Keratinocyte (primary cell): Measurements from ENCODE around the gene HCN4. TPM values are rescaled to one million over a fixed set of nuclear protein-coding genes. Genes with fewer than 3 reads are reported as not detected.

Source experiments
- DNase-seq: peaks from one replicate; pipeline ENCODE4 v3.0.0-alpha.2; 2011; ENCODE audit warnings: low read depth, missing footprints, low spot score
- FAIRE-seq: peaks from 2 replicates; lab custom pipeline; 2011; peaks lifted over from hg19 to GRCh38; lab: Jason Lieb, UNC
- H2AFZ ChIP-seq: 2 replicates; pipeline ENCODE4 v1.6.0; 2012; ENCODE audit warnings: low read length, control low read depth, inconsistent platforms; ENCODE audit not compliant: control insufficient read depth
- H3K27ac ChIP-seq: 2 replicates; pipeline ENCODE4 v1.5.1; 2011; ENCODE audit warnings: low read length; ENCODE audit not compliant: control insufficient read depth, insufficient read depth
- H3K27me3 ChIP-seq: 3 replicates; pipeline ENCODE4 v1.6.0; 2011; ENCODE audit warnings: low read length; ENCODE audit not compliant: control insufficient read depth, insufficient read depth; ENCODE audit errors: extremely low read depth
- H3K36me3 ChIP-seq, 2 experiments: 2 replicates in 1 of 2; 3 replicates in 1 of 2; pipeline ENCODE4 v1.5.1; 2011; ENCODE audit warnings: low read length in 2 of 2, mild to moderate bottlenecking in 1 of 2; ENCODE audit not compliant: control insufficient read depth in 2 of 2, insufficient read depth in 2 of 2; ENCODE audit errors: extremely low read depth in 1 of 2
- H3K4me1 ChIP-seq: 3 replicates; pipeline ENCODE4 v1.5.1; 2011; ENCODE audit warnings: low read length; ENCODE audit not compliant: control insufficient read depth, insufficient read depth; ENCODE audit errors: extremely low read depth
- H3K4me2 ChIP-seq: 3 replicates; pipeline ENCODE4 v1.6.0; 2011; ENCODE audit warnings: low read depth, low read length; ENCODE audit not compliant: control insufficient read depth, insufficient read depth; ENCODE audit errors: extremely low read depth
- H3K4me3 ChIP-seq, 3 experiments: fragments of 200-600 bp in 1 of 3; sonication (generic) in 1 of 3; 2 replicates in 2 of 3; 3 replicates in 1 of 3; pipeline ENCODE4 v1.5.1; 2011 to 2016; ENCODE audit warnings: low read length in 3 of 3, mild to moderate bottlenecking in 3 of 3, control low read depth in 2 of 3, inconsistent platforms in 1 of 3, low read depth in 1 of 3, mixed read lengths in 1 of 3, mixed run types in 1 of 3, moderate library complexity in 1 of 3; ENCODE audit not compliant: control insufficient read depth in 2 of 3, insufficient read depth in 2 of 3; ENCODE audit errors: extremely low read depth in 1 of 3
- H3K79me2 ChIP-seq: 2 replicates; pipeline ENCODE4 v1.6.0; 2012; ENCODE audit warnings: low read length; ENCODE audit not compliant: control insufficient read depth, insufficient read depth
- H3K9ac ChIP-seq: 3 replicates; pipeline ENCODE4 v1.6.0; 2011; ENCODE audit warnings: low read length; ENCODE audit not compliant: control insufficient read depth, insufficient read depth; ENCODE audit errors: extremely low read depth
- H3K9me1 ChIP-seq: 3 replicates; pipeline ENCODE4 v1.6.0; 2011; ENCODE audit warnings: low read length; ENCODE audit not compliant: control insufficient read depth, insufficient read depth; ENCODE audit errors: extremely low read depth
- H3K9me3 ChIP-seq: 2 replicates; pipeline ENCODE4 v1.5.1; 2012; ENCODE audit warnings: low read depth, low read length; ENCODE audit not compliant: control insufficient read depth
- H4K20me1 ChIP-seq: 3 replicates; pipeline ENCODE4 v1.6.0; 2011; ENCODE audit warnings: low read length; ENCODE audit not compliant: control insufficient read depth, insufficient read depth; ENCODE audit errors: extremely low read depth
- EZH2 ChIP-seq: IDR thresholded peaks from one replicate; pipeline ENCODE4 v1.6.1; 2012; ENCODE audit warnings: inconsistent platforms, mild to moderate bottlenecking, low read length, moderate library complexity
- dilution Hi-C: fragments of 300-500 bp; cut with MboI; formaldehyde crosslinking; loops from one replicate; pipeline ENCODE4 v1.7.0; 2020; ENCODE audit warnings: low sequenced_read_pairs; ENCODE audit not compliant: extremely low pct_ligation_motif_present
- polyA plus RNA-seq, 5 experiments: library from polyadenylated mRNA; depleted of rRNA in 3 of 5; stranded (reverse) in 3 of 5; stranded (forward) in 1 of 5; unstranded in 1 of 5; fragments of >200 nt; gene quantifications; 1 replicate in 1 of 5; 2 replicates in 3 of 5; 3 replicates in 1 of 5; pipeline versions ENCODE4 v1.2.1 to v1.2.3, GENCODE V29; 2011 to 2012; ENCODE audit warnings: missing spikeins in 2 of 5, low read depth in 1 of 5, low replicate concordance in 1 of 5
- TF ChIP-seq, protein P1 (sequence below), 3 experiments: IDR thresholded peaks in 1 of 3; conservative IDR thresholded peaks in 1 of 3; optimal IDR thresholded peaks in 1 of 3; 2 replicates in 2 of 3; 3 replicates in 1 of 3; pipeline versions ENCODE3 to v1.5.1; 2011; ENCODE audit warnings: low read length in 3 of 3, mild to moderate bottlenecking in 3 of 3, moderate library complexity in 2 of 3, control low read depth in 1 of 3, inconsistent platforms in 1 of 3; ENCODE audit not compliant: insufficient read depth in 2 of 3; ENCODE audit errors: extremely low read depth in 1 of 3

HCN4 gene
- polyA plus RNA-seq, 1 donor (not counting 4 experiments of a cell fraction or from before 2014, with no cell fraction given), result not detected

DNA sequence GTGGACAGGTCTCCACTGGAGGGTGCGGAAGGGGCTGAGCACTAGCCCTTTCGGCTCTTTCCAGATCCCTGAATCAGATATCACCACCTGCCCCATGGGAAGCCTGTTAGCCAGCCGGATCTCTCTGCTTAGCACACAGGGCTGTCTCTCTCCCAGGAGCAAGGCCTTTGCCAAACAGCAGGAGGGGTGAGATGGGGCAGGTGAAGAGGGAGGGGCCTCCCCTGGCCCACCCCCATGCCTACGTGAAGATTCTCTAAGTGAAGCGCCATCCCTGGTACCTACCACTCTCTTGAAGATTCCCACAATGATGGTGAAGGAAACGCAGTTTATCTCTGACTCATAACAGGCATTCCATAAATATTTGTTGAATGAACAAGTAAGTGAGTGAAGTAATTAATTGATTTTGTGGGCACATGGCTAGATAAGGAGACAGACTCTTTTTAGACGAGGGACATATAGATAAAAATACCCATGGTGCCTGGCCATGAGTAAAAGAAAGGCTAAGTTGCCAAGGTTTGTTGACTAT lies 19.6 kb upstream of the HCN4 start:
- Histone ChIP-seq H3K36me3 (no peaks in the 10 kb centered on the region), H3K27ac (no peak overlapping the region), H2AFZ (no peak overlapping the region), H3K4me2 (no peak overlapping the region), H3K9ac (no peak overlapping the region), H3K79me2 (no peaks in the 10 kb centered on the region), H3K9me1 (no peaks in the 10 kb centered on the region), H3K9me3 (no peaks in the 10 kb centered on the region), H3K27me3 (peaks cover 18% of the 10 kb centered on the region), H3K4me1 (peaks cover 4% of the 10 kb centered on the region), H3K4me3 (no peak overlapping the region), H4K20me1 (no peaks in the 10 kb centered on the region)
- peak; percentile 67 for FAIRE-seq
- dilution Hi-C loops, result no loop called here
- no peak for TF ChIP-seq EZH2
- TF ChIP-seq, protein P1, sequence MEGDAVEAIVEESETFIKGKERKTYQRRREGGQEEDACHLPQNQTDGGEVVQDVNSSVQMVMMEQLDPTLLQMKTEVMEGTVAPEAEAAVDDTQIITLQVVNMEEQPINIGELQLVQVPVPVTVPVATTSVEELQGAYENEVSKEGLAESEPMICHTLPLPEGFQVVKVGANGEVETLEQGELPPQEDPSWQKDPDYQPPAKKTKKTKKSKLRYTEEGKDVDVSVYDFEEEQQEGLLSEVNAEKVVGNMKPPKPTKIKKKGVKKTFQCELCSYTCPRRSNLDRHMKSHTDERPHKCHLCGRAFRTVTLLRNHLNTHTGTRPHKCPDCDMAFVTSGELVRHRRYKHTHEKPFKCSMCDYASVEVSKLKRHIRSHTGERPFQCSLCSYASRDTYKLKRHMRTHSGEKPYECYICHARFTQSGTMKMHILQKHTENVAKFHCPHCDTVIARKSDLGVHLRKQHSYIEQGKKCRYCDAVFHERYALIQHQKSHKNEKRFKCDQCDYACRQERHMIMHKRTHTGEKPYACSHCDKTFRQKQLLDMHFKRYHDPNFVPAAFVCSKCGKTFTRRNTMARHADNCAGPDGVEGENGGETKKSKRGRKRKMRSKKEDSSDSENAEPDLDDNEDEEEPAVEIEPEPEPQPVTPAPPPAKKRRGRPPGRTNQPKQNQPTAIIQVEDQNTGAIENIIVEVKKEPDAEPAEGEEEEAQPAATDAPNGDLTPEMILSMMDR (optimal IDR thresholded peaks at IDR 0.05 in 1 of 3, IDR thresholded peaks at IDR 0.05 in 1 of 3, conservative IDR thresholded peaks at IDR 0.05 in 1 of 3; ENCODE audit: extremely low read depth in 1 of 3, insufficient read depth in 2 of 3, low read length in 3 of 3), result no peak
- DNase-seq, result peak; percentile 28

DNA sequence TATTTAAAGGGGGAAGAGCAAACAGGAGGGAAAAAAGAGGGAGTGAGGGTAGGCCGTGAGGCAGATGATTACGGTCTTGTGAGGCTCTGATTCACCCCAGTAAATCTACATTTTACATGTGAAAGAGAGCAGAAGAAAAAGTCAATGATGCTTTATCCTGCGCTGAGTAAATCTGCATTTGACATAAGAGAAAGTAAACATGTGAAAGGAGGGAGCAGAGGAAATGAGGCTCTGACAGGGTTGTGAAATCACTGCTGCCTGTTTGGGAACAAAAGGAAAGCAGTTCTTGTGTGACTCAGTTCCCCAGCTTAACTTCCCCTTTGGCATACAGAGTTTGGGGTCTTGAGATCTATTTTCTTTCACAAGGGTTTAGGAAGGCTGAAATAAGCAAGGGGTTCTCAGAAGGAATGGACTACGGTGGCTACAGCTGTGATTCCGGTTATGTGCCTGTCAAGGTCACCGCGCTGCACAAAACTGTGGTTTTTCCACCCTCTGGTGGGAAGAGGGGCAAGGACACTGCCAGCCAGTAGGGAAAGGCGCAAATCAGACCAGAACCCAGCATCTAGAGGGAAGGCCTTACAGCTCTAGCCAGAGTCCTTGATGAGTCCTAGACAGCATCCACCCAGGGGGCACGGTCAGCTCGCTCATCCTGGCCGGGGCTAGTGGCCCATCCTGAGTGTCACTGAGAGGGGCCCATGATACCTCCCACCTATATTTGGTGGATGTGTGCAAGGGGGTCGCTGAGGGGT lies 18.9 kb upstream of the HCN4 start:
- Histone ChIP-seq H3K4me3 (no peak overlapping the region), H3K4me1 (peaks cover 4% of the 10 kb centered on the region), H4K20me1 (no peaks in the 10 kb centered on the region), H3K79me2 (no peaks in the 10 kb centered on the region), H3K9ac (no peak overlapping the region), H3K27ac (no peak overlapping the region), H3K9me3 (no peaks in the 10 kb centered on the region), H3K9me1 (no peaks in the 10 kb centered on the region), H2AFZ (no peak overlapping the region), H3K27me3 (peaks cover 16% of the 10 kb centered on the region), H3K36me3 (no peaks in the 10 kb centered on the region), H3K4me2 (no peak overlapping the region)
- dilution Hi-C loops, result no loop called here
- FAIRE-seq (no peak), DNase-seq (no peak)
- TF ChIP-seq EZH2, result no peak
- TF ChIP-seq, protein P1 (optimal IDR thresholded peaks at IDR 0.05 in 1 of 3, IDR thresholded peaks at IDR 0.05 in 1 of 3, conservative IDR thresholded peaks at IDR 0.05 in 1 of 3; ENCODE audit: extremely low read depth in 1 of 3, insufficient read depth in 2 of 3, low read length in 3 of 3), result no peak
